Measurements from ENCODE around the gene ATP5PD. TPM values are rescaled to one million over a fixed set of nuclear protein-coding genes. Genes with fewer than 3 reads are reported as not detected.

The ATP5PD gene
- total and polyA plus RNA-seq, 2 of the 13 experiments (the other 11 are each of a cell fraction or from before 2014, with no cell fraction given): 158 to 428 TPM

DNA sequence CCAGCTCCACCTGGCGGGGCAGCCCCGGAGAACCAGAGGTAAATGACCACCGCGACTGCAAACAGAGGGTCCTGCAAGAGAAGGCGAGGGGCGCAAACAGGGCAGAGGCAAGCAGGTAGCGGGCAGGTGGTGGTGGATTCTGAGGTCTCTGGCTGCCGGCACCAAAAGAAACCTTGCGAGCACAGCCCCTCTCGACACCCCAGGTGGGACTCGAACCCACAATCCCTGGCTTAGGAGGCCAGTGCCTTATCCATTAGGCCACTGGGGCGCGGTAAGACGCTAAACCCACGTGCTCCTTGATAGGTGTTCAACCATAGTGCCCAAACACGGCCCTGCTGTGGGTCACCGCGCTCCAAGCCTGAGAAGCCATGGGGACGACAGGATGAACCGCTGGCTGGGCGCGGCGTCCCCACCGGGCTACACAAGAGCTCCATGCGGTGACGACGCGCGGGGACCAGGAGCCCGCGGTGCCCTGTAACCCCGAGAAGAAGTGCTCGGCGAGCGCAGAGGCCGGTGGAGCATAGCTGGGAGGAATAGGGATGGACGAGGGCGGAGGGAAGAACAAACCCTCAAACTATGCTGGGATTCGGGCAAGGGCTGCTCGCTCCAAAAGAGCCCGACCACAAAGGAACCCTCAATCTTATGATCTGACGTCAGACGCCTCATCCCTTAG, 12.4 kb downstream of the ATP5PD start (continued):
- TF ChIP-seq ZNF235 (CRISPR knock-in tag; IDR thresholded peaks at IDR 0.05; ENCODE audit: borderline replicate concordance) (peak; percentile 13), PRPF4 (IDR thresholded peaks at IDR 0.05; ENCODE audit: low read depth, low read length, poor library complexity, severe bottlenecking) (peak; percentile 96), GTF3A (CRISPR knock-in tag; conservative IDR thresholded peaks at IDR 0.05) (peak; percentile 100), BRD4 (CRISPR knock-in tag; IDR thresholded peaks at IDR 0.05) (peak; percentile 84), HOXD1 (CRISPR knock-in tag; IDR thresholded peaks at IDR 0.05) (peak; percentile 87), ZNF782 (CRISPR knock-in tag; IDR thresholded peaks at IDR 0.05; ENCODE audit: borderline replicate concordance) (peak; percentile 92), ZNF350 (CRISPR knock-in tag; IDR thresholded peaks at IDR 0.05; ENCODE audit: borderline replicate concordance, low read depth) (0 out of 2 replicates have a peak, but pooled peaks have one; percentile 13), FOXA3 (CRISPR knock-in tag; IDR thresholded peaks at IDR 0.05) (peak; percentile 83), HES4 (CRISPR knock-in tag; IDR thresholded peaks at IDR 0.05; ENCODE audit: borderline replicate concordance) (peak; percentile 94), ZNF12 (CRISPR knock-in tag; IDR thresholded peaks at IDR 0.05) (peak; percentile 79; the same call in 1 of the 2 replicates), KDM4B (CRISPR knock-in tag; IDR thresholded peaks at IDR 0.05) (peak; percentile 88; the same call in 1 of the 2 replicates), ZC3H13 (CRISPR knock-in tag; IDR thresholded peaks at IDR 0.05) (no peak), KAT7 (CRISPR knock-in tag; IDR thresholded peaks at IDR 0.05; ENCODE audit: borderline replicate concordance) (no peak), GATAD2A (CRISPR knock-in tag; IDR thresholded peaks at IDR 0.05) (peak; percentile 77), CAMTA2 (CRISPR knock-in tag; IDR thresholded peaks at IDR 0.05; ENCODE audit: borderline replicate concordance) (no peak; the same call in none of the 2 replicates), ZNF549 (CRISPR knock-in tag; IDR thresholded peaks at IDR 0.05) (0 out of 2 replicates have a peak, but pooled peaks have one; percentile 14)
- TF ChIP-seq, protein P1, sequence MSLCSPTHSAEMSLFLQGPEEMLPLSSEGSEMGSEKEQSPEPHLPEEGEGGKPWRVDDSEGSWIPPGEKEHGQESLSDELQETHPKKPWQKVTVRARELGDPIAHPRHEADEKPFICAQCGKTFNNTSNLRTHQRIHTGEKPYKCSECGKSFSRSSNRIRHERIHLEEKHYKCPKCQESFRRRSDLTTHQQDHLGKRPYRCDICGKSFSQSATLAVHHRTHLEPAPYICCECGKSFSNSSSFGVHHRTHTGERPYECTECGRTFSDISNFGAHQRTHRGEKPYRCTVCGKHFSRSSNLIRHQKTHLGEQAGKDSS (CRISPR knock-in tag; IDR thresholded peaks at IDR 0.05; ENCODE audit: borderline replicate concordance, low read depth): peak; percentile 95; the same call in 1 of the 2 replicates
- TF ChIP-seq, protein P2, sequence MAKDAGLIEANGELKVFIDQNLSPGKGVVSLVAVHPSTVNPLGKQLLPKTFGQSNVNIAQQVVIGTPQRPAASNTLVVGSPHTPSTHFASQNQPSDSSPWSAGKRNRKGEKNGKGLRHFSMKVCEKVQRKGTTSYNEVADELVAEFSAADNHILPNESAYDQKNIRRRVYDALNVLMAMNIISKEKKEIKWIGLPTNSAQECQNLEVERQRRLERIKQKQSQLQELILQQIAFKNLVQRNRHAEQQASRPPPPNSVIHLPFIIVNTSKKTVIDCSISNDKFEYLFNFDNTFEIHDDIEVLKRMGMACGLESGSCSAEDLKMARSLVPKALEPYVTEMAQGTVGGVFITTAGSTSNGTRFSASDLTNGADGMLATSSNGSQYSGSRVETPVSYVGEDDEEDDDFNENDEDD (CRISPR knock-in tag; IDR thresholded peaks at IDR 0.05; ENCODE audit: borderline replicate concordance): peak; percentile 96
- TF ChIP-seq, protein P3, sequence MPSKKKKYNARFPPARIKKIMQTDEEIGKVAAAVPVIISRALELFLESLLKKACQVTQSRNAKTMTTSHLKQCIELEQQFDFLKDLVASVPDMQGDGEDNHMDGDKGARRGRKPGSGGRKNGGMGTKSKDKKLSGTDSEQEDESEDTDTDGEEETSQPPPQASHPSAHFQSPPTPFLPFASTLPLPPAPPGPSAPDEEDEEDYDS (CRISPR knock-in tag; IDR thresholded peaks at IDR 0.05): peak; percentile 80
- TF ChIP-seq, protein P4, sequence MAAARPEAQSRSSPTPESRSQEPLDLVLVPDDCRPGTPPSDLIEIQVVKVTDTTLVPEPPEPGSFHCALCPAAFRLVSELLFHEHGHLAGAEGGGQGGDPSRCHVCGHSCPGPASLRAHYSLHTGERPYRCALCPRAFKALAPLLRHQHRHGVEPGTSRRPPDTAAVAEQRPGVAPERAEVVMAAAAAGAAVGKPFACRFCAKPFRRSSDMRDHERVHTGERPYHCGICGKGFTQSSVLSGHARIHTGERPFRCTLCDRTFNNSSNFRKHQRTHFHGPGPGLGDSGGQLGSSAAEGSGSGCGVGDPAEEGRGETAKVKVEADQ (CRISPR knock-in tag; IDR thresholded peaks at IDR 0.05; ENCODE audit: borderline replicate concordance): peak; percentile 75
- TF ChIP-seq, protein P5, sequence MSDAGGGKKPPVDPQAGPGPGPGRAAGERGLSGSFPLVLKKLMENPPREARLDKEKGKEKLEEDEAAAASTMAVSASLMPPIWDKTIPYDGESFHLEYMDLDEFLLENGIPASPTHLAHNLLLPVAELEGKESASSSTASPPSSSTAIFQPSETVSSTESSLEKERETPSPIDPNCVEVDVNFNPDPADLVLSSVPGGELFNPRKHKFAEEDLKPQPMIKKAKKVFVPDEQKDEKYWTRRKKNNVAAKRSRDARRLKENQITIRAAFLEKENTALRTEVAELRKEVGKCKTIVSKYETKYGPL (CRISPR knock-in tag; IDR thresholded peaks at IDR 0.05): 0 out of 2 replicates have a peak, but pooled peaks have one; percentile 14
- TF ChIP-seq, protein P6, sequence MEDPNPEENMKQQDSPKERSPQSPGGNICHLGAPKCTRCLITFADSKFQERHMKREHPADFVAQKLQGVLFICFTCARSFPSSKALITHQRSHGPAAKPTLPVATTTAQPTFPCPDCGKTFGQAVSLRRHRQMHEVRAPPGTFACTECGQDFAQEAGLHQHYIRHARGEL (CRISPR knock-in tag; IDR thresholded peaks at IDR 0.05): 0 out of 2 replicates have a peak, but pooled peaks have one; percentile 2
- TF ChIP-seq, protein P7, sequence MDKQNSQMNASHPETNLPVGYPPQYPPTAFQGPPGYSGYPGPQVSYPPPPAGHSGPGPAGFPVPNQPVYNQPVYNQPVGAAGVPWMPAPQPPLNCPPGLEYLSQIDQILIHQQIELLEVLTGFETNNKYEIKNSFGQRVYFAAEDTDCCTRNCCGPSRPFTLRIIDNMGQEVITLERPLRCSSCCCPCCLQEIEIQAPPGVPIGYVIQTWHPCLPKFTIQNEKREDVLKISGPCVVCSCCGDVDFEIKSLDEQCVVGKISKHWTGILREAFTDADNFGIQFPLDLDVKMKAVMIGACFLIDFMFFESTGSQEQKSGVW (CRISPR knock-in tag; IDR thresholded peaks at IDR 0.05; ENCODE audit: borderline replicate concordance): peak; percentile 44; the same call in 1 of the 2 replicates
